BJ (cell line): ENCODE data around the gene INPP5B. TPM values are rescaled to one million over a fixed set of nuclear protein-coding genes. Genes with fewer than 3 reads are reported as not detected.

ENCODE experiments used
- CTCF ChIA-PET: fragments of 350-600 bp; formaldehyde crosslinking; extraction: SDS; loops from one replicate; lab custom pipeline; 2021; ENCODE audit warnings: antibody characterized with exemption, inconsistent platforms; lab: Yijun Ruan, JAX
- POLR2A ChIA-PET: fragments of 300-600 bp; sonication (Branson Sonifier 250); formaldehyde crosslinking; extraction: SDS; loops from one replicate; lab custom pipeline; 2021; ENCODE audit warnings: antibody characterized with exemption; lab: Charles Lee
- DNase-seq: peaks from one replicate; pipeline ENCODE4 v3.0.0-alpha.2; 2011; ENCODE audit warnings: low read depth
- H3K27me3 ChIP-seq: 2 replicates; pipeline ENCODE4 v1.6.0; 2011; ENCODE audit warnings: low read length; ENCODE audit not compliant: control insufficient read depth, insufficient read depth
- H3K36me3 ChIP-seq: 2 replicates; pipeline ENCODE4 v1.5.1; 2011; ENCODE audit warnings: low read length; ENCODE audit not compliant: control insufficient read depth, insufficient read depth
- H3K4me3 ChIP-seq: 2 replicates; pipeline ENCODE4 v1.5.1; 2011; ENCODE audit warnings: low read depth, mild to moderate bottlenecking, control low read depth, low read length
- polyA plus RNA-seq: library from polyadenylated mRNA; depleted of rRNA; stranded (reverse); fragments of >200 nt; gene quantifications from 2 replicates; pipeline ENCODE4 v1.2.3, GENCODE V29; 2011
- TF ChIP-seq, protein P1 (sequence below): IDR thresholded peaks from 2 replicates; pipeline ENCODE4 v1.5.1; 2011; ENCODE audit warnings: low read depth, mild to moderate bottlenecking, control low read depth, inconsistent platforms, low read length, moderate library complexity; ENCODE audit not compliant: insufficient read depth

The INPP5B gene
- polyA plus RNA-seq, 1 experiment, result 21.9 TPM

DNA sequence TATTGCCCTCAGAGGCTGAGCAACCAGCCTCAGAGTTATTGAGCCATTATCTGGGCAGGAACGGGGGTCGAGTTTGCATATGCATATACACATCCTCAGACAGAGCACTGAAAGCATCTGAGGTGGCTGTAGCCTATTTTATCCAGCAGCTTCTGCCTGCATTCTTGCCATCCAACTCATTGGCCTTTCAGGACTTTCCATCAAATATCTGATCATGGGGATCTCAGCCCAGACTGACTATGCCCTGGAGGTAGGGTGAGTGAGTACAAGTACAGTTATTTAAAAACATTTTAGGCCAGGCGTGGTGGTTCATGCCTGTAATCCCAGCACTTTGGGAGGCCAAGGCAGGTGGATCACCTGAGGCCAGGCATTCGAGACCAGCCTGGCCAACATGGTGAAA is 85.7 kb downstream of the INPP5B start:
- POLR2A ChIA-PET, result no interaction called here
- H3K36me3 ChIP-seq, result peaks cover 15% of the 10 kb centered on the region
- no peak for DNase-seq

DNA sequence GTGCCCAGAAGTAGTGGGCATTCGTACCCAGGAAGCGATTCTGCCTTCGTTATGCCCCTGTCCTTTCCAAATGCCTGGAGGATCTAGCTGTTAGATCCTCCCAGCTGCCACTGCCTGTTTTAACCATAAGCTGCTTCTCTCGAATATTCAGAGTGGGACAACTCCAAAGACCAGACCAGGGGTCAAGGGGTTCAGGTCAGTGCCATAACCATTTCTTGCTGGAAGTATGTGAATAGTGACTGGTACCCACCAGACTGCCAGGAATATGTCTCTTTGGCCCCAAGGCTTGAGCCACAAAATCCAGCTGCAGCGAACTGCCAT is 86.5 kb downstream of the INPP5B start:
- POLR2A ChIA-PET, result no interaction called here
- no peak for DNase-seq
- Histone ChIP-seq H3K4me3 (peak overlapping the region; percentile 71), H3K27me3 (no peaks in the 10 kb centered on the region), H3K36me3 (peaks cover 9% of the 10 kb centered on the region)
- TF ChIP-seq, protein P1, sequence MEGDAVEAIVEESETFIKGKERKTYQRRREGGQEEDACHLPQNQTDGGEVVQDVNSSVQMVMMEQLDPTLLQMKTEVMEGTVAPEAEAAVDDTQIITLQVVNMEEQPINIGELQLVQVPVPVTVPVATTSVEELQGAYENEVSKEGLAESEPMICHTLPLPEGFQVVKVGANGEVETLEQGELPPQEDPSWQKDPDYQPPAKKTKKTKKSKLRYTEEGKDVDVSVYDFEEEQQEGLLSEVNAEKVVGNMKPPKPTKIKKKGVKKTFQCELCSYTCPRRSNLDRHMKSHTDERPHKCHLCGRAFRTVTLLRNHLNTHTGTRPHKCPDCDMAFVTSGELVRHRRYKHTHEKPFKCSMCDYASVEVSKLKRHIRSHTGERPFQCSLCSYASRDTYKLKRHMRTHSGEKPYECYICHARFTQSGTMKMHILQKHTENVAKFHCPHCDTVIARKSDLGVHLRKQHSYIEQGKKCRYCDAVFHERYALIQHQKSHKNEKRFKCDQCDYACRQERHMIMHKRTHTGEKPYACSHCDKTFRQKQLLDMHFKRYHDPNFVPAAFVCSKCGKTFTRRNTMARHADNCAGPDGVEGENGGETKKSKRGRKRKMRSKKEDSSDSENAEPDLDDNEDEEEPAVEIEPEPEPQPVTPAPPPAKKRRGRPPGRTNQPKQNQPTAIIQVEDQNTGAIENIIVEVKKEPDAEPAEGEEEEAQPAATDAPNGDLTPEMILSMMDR, result no peak
- CTCF ChIA-PET, result interaction anchor here (0.6 to 2.1 kb wide), 20 partner anchors 10 to 1580 kb away, joined by 3 to 15 read pairs (median 3); partner anchors contain the start of gene YRDC

More for the DNA sequence above, 85.7 kb downstream of the INPP5B start:
- TF ChIP-seq, protein P1, result no peak
- CTCF ChIA-PET, result interaction anchor here (1.0 to 2.1 kb wide), 4 partner anchors 11 to 128 kb away, joined by 3 to 8 read pairs (median 8); partner anchors contain the start of gene YRDC
- no peaks in the 10 kb centered on the region for H3K27me3 ChIP-seq
- H3K4me3 ChIP-seq, result no peak overlapping the region

DNA sequence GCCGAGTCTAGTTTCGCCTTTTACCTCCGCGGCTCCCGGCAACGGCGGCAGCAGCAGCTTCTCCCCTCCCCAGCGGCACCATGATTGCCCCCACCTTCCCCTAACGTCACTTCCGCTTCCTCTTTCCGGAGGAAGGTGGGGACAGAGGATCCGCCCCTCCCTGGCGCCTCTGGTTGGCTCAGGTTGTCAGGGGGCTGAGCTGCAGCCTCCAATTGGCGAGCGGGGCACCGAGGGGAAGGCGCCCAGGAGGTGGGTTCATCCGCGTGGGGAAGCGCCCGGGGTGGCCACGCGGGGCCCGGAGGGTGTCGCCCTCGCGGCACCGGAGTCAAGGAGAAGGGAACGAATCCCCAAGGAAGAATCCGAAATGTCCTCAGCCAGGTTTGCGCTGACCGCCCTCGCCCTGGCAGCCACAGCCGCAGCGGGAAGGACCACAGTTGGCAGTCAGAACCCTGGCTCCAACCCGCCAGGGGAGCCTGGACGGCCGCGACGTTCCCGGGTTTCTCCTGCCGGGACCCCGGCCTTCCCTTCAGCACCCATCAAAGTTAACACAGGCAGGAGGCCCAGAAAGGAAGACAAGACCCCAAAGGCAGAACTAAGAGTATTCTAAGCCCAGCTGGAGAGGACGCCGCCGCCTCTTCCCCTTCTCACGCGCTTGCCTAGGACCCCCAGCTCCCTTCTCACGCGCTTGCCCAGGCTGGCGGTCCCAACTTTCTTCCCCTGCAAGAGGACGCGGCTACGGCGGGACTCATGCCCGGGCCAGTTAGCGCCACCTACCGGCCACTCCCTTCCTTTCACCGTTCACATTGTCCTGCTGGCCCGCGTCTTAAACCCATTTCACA is 87.1 kb downstream of the INPP5B start, which contains the start of gene MTF1:
TSS of gene MTF1 (minus strand) at position 86 of the 839 bp plus-strand sequence. CDS start 1,934 bp downstream, outside the sequence.
- CTCF ChIA-PET, result interaction anchor here (0.6 to 2.1 kb wide), 32 partner anchors 9 to 1581 kb away, joined by 3 to 15 read pairs (median 3); partner anchors contain the start of genes SF3A3 and YRDC
- Histone ChIP-seq H3K4me3 (peak within 1 kb of the TSS; percentile 71), H3K36me3 (peaks cover 8% of the 10 kb centered on the region), H3K27me3 (no peaks in the 10 kb centered on the region)
- POLR2A ChIA-PET, result no interaction called here
- TF ChIP-seq, protein P1, result peak; percentile 88
- DNase-seq, result peak; percentile 79

DNA sequence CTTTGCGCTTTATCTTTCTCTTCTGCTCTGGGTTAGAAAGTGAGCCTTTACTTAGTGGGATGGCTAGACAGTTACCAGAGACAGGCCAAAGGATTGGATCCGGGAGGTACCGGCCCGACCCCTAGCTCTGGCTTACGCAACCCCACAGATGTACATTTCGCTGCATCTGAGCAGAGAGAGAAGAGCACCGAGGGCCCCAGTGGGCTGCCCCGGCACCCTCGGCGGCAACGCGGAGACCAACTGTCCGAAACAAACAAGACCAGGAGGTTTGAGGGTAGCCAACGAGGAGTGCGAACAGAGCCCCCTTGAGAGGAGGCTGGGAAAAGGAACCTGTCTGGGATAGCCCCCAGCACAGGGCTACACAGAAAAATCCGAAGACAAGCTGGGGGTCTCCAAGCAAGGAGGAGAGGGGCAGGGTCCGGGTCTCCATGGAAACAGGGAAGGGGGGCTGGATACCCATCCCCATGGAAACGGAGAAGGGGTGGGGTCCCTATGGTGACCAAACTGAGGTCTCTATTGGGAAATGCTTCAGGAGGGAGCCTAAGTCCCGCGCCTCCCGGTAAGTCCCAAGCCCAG is 87.8 kb downstream of the INPP5B start:
- no peaks in the 10 kb centered on the region for H3K27me3 ChIP-seq
- ChIA-PET CTCF (interaction anchor here (0.7 to 2.0 kb wide), 19 partner anchors 9 to 169 kb away, joined by 3 to 15 read pairs (median 4); partner anchors contain the start of genes SF3A3 and YRDC), POLR2A (no interaction called here)
- peaks cover 6% of the 10 kb centered on the region for H3K36me3 ChIP-seq
- peak overlapping the region; percentile 71 for H3K4me3 ChIP-seq
- no peak for DNase-seq
- TF ChIP-seq, protein P1, result no peak

DNA sequence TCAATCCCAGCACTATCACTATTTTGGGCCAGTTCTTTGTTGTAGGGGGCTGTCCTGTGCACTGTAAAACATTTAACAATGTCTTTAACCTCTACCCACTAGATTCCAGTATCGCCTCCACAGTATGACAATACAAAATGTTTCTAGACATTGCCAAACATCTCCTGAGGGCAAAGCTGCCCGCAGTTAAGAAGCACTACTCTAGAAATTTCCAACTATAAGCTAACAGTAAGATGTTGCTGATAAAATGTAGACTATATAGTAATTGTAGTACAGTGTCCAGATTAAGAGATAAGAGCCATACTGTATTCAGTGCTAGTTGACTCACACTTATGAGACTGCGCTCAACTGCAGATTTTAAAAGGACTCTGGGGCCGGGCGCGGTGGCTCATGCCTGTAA is 92.4 kb downstream of the INPP5B start:
- ChIA-PET CTCF (no interaction called here), POLR2A (no interaction called here)
- TF ChIP-seq, protein P1, result no peak
- Histone ChIP-seq H3K4me3 (no peak overlapping the region), H3K36me3 (peaks cover 6% of the 10 kb centered on the region), H3K27me3 (no peaks in the 10 kb centered on the region)
- DNase-seq, result no peak
